ENCODE measurements around the gene GALNT15.

The GALNT15 gene

DNA sequence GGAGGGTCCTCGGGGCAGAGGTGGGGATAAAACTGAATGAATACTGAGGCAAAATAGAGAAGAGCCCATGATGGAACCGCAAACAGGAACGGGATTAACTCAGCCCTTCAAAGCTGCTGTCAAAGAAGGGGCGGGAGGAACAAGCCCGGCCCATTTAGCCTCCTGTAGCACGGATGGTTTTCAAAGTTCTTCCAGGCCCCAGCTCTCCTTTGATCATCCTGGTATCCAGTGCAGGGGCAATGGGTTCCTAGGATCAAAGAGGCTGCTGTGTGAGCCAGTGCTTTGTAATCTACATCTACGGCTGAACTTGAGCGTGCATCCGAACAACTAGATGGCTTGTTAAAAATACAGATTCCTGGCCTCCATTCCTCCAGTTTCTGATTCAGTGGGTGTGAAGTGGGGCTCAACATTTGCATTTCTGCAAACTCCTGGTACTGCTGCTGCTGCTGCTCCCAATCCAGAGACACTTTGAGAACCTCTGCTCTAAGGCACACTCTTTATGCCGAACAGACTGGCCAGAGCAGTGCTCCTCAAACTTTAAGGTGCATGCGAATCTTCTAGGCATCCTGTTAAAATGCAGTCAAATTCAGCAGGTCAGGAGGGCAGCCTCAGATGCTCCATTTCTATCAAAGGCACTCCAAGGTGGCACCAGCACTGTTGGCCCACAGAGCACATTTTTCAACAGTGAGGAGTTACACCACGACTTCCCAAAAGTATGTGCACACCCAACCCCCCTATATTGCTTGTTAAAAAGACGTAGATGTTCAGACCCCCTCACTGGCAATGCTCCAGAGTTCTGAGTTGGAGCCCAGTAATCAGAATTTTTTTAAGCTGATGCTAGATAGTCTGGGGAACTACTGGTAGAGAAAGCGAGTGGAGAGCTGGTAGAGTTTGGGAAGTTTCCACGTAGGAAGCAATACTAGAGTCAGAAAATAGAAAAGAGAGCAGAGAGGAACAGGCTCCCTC, 5.6 kb downstream of the GALNT15 start:
- TF ChIP-seq POLR2A (IDR thresholded peaks at IDR 0.05; ENCODE audit: low read depth, low read length) (no peak), POLR2AphosphoS5 (IDR thresholded peaks at IDR 0.05; ENCODE audit: low read depth, low read length) (no peak), TAF1 (IDR thresholded peaks at IDR 0.05; ENCODE audit: borderline replicate concordance, low read depth, low read length) (no peak)
- DNase-seq (ENCODE audit: insufficient read length) (no peak), FAIRE-seq (no peak)

DNA sequence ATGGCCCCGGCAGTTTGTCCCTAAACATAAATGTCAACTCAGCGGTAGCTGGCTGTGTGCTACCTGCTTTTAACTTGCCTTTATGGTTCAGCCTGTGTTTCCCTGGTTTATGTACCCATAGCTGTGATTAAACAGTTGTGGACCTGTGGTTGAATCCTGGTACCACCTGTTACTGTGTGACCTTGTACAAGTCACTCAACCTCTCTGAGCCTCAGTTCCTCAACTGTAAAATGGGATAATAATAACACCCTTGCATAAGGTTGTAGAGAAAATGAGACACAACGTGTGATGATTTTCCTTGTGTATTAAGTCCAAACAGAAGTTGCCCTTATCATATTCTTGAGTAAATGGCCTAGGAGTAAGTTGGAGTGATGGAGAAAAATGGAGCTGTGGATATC, 6.3 kb downstream of the GALNT15 start:
- FAIRE-seq (no peak), DNase-seq (ENCODE audit: insufficient read length) (no peak)
- TF ChIP-seq POLR2A (IDR thresholded peaks at IDR 0.05; ENCODE audit: low read depth, low read length) (no peak), TAF1 (IDR thresholded peaks at IDR 0.05; ENCODE audit: borderline replicate concordance, low read depth, low read length) (no peak), POLR2AphosphoS5 (IDR thresholded peaks at IDR 0.05; ENCODE audit: low read depth, low read length) (no peak)

DNA sequence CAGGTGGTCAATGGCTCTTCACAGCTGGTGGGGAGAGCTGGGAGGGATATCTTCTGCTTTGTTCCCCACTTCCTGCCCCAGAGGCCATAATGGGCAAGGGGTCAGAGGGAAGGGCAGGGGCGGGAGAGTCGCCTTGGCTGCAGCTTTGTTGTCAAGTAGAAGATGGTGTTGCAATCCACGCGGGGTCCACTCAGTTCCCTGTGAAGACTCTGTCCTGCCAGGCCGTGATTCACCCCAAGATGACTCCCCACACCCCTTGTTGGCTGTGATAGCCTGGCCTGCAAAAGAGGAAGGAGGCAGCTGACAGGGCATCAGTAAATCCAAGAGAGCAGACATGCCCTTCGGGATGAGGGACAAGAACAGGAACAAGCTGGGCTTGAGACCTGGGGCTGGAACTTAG, 6.9 kb downstream of the GALNT15 start:
- no peak for DNase-seq (ENCODE audit: insufficient read length)
- FAIRE-seq = no peak
- no peak for TF ChIP-seq POLR2A (IDR thresholded peaks at IDR 0.05; ENCODE audit: low read depth, low read length)
- TF ChIP-seq POLR2AphosphoS5 (IDR thresholded peaks at IDR 0.05; ENCODE audit: low read depth, low read length) = no peak
- no peak for TF ChIP-seq TAF1 (IDR thresholded peaks at IDR 0.05; ENCODE audit: borderline replicate concordance, low read depth, low read length)

DNA sequence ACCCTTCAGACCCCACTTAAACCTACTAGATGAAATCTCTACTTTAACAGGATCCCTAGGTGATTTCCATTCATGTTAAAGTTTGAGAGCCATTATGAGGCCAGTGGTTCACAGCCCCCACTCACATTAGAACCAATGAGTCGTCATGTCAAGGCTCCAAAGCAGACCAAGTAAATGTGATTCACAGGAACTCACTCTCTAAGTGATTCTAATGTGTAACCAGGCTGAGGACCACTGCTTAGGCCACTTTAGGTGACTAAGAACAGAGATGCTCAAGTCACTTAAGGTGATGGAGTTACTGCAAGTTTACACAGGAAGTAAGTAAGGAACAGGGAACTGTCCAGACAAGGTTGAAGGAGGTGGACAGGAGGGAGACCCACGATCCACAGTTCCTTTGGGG, 7.7 kb downstream of the GALNT15 start:
- TF ChIP-seq POLR2AphosphoS5 (IDR thresholded peaks at IDR 0.05; ENCODE audit: low read depth, low read length) (no peak), POLR2A (IDR thresholded peaks at IDR 0.05; ENCODE audit: low read depth, low read length) (no peak), TAF1 (IDR thresholded peaks at IDR 0.05; ENCODE audit: borderline replicate concordance, low read depth, low read length) (no peak)
- no peak for DNase-seq (ENCODE audit: insufficient read length)
- FAIRE-seq = no peak

DNA sequence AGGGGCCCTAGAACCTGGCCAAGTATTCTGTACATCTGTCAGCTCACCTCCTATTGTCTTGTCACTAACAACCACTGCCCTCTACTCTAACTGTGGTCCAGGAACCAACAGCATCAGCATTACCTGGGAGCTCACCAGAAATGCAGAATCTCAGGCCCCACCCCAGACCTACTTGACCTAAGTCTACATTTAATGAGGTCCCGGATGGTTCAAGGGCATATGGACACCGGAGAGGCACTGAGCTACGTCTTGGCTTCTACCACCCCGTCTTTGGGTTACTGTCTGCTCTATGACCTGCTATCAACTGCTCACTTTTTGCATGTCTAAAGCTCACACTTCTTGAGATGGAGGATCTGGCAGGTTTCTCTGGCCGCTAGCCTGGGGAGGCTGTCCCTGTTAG, 8.1 kb downstream of the GALNT15 start:
- DNase-seq (ENCODE audit: insufficient read length) (no peak), FAIRE-seq (no peak)
- TF ChIP-seq POLR2AphosphoS5 (IDR thresholded peaks at IDR 0.05; ENCODE audit: low read depth, low read length) = no peak
- TF ChIP-seq POLR2A (IDR thresholded peaks at IDR 0.05; ENCODE audit: low read depth, low read length) = no peak
- no peak for TF ChIP-seq TAF1 (IDR thresholded peaks at IDR 0.05; ENCODE audit: borderline replicate concordance, low read depth, low read length)

DNA sequence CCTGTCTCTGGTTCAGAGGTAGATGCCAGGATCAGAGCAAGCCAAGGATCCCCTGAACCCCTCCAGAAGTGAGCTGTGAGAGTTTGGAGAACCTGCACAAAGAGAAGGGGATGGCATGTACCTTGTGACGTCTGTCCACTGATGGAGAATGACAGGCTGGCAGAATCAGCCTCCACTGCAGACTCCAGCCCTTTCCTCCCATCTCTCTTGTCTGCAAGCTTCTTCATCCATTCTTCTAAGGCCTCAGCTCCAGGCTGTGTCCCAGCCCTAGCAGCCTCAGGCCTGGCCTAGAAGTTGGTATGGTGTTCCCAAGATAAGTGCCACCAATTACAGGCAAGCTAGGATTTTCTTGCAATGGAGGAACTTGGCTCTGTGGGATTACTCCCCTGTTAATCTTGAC, 8.6 kb downstream of the GALNT15 start:
- DNase-seq (ENCODE audit: insufficient read length) (no peak), FAIRE-seq (no peak)
- no peak for TF ChIP-seq TAF1 (IDR thresholded peaks at IDR 0.05; ENCODE audit: borderline replicate concordance, low read depth, low read length)

DNA sequence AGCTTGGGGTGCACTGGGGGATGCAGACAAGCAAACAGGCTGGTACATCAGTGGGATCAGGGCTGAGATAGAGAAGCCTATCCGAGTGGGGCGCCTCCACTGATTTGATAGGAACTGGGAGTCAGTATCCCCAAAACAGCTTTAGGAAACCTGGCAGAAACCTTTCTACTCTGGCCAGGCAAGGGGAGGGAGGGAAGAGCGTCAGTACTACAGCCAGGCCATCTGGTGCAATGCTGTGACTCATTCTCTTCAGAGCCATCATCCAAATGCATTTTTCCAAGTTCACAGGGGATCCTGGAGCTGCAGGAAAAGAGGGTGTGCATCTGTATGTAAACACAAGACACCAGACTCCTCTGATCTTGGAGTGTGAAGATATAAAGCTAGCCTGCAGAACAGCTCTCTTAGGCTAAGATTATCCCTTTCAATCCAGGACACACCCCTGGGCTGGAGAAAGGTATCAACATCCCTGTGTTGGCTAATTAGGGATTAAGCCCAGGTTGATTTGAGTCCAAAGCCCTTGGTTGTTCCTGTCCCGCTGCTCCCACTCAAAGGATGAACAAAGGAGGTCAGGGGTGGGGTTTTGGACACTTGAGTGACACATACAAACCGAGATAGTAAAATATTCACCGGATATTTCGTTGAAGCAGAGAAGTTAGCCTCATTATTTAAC, 9.3 kb downstream of the GALNT15 start:
- TF ChIP-seq TAF1 (IDR thresholded peaks at IDR 0.05; ENCODE audit: borderline replicate concordance, low read depth, low read length) (no peak), POLR2AphosphoS5 (IDR thresholded peaks at IDR 0.05; ENCODE audit: low read depth, low read length) (no peak), POLR2A (IDR thresholded peaks at IDR 0.05; ENCODE audit: low read depth, low read length) (no peak)
- FAIRE-seq (no peak), DNase-seq (ENCODE audit: insufficient read length) (no peak)

DNA sequence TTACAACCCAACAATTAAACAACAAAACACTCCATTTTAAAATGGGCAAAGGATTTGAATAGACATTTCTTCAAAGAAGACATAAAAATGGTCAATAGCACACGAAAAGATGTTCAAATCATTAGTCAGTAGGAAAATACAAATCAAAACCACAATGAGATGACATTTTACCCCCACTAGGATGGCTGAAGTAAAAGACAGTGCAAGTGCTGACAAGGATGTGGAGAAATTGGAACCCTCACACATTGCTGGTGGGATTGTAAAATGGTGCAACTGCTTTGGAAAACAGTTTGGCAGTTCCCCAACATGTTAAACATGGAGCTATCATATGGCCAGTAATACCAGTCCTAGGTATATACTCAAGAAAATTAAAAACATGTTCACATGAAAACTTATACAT, 11.6 kb downstream of the GALNT15 start:
- no peak for DNase-seq (ENCODE audit: insufficient read length)
- FAIRE-seq = no peak
- TF ChIP-seq POLR2A (IDR thresholded peaks at IDR 0.05; ENCODE audit: low read depth, low read length) = no peak
- no peak for TF ChIP-seq TAF1 (IDR thresholded peaks at IDR 0.05; ENCODE audit: borderline replicate concordance, low read depth, low read length)
- no peak for TF ChIP-seq POLR2AphosphoS5 (IDR thresholded peaks at IDR 0.05; ENCODE audit: low read depth, low read length)

DNA sequence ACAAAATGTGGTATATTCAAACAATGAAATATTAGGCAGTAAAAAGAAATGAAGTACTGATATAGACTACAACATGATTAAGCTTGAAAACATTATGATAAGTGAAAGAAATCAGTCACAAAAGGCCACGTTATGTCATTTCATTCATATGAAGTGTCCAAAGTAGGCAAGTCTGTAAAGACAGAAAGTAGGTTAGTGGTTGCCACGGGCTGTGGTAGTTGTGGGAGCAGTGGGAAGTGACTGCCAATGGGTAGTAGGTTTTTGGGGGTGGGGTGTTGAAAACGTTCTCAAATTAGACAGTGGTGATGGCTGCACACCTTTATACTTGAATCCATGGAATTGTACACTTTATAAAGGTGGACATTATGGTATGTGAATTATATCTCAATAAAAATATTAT, 12.1 kb downstream of the GALNT15 start:
- DNase-seq (ENCODE audit: insufficient read length) = no peak
- peak; percentile 42 for FAIRE-seq
- TF ChIP-seq POLR2A (IDR thresholded peaks at IDR 0.05; ENCODE audit: low read depth, low read length) = no peak
- no peak for TF ChIP-seq TAF1 (IDR thresholded peaks at IDR 0.05; ENCODE audit: borderline replicate concordance, low read depth, low read length)
- TF ChIP-seq POLR2AphosphoS5 (IDR thresholded peaks at IDR 0.05; ENCODE audit: low read depth, low read length) = no peak

DNA sequence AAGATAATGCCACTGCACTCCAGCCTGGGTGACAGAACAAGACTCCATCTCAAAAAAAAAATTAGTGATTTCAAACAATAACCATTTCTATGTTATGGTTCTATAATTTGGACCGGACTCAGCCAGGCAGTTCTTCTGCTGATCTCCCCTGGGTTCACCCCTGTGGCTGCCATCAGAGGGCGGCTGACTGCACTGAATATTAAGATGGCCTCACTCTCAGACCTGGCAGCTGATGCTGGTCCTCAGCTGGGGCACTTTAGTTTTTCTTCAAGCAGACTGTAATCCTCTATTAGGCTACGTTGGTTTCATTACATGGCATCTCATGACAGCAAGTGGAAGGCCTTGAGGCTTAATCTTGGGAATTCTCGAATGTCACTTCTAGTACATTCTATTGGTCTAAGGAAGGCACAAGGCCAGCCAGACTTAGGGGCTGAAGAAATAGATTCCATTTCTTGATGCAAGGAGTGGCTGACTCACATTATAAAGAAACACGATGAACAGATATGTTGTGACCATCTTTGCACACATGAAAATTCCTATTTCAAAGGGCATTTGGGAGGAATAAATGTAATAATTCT, 12.8 kb downstream of the GALNT15 start:
- no peak for TF ChIP-seq POLR2A (IDR thresholded peaks at IDR 0.05; ENCODE audit: low read depth, low read length)
- no peak for TF ChIP-seq TAF1 (IDR thresholded peaks at IDR 0.05; ENCODE audit: borderline replicate concordance, low read depth, low read length)
- TF ChIP-seq POLR2AphosphoS5 (IDR thresholded peaks at IDR 0.05; ENCODE audit: low read depth, low read length) = no peak
- no peak for FAIRE-seq
- no peak for DNase-seq (ENCODE audit: insufficient read length)

DNA sequence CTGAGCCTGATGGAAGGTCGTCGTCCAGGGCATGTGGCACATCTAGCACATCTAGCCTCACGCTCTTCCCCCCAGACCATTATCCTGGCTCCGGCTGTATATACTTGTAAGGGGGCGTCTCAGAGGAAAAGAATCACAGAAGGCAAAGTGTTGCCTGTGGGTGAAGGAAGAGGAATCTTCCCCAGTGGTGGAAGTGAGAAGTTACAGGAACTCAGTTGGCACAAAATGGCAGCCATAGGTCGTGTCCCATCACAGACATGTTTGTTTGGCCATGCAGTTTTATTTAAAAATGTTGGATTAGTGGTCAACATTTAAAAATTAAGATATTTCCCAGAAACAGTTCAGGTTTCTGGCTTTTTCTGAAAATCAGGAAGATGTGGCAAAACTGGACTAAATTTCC, 13.6 kb downstream of the GALNT15 start:
- TF ChIP-seq TAF1 (IDR thresholded peaks at IDR 0.05; ENCODE audit: borderline replicate concordance, low read depth, low read length) (no peak), POLR2AphosphoS5 (IDR thresholded peaks at IDR 0.05; ENCODE audit: low read depth, low read length) (no peak), POLR2A (IDR thresholded peaks at IDR 0.05; ENCODE audit: low read depth, low read length) (no peak)
- FAIRE-seq = no peak

More for the DNA sequence above, 13.6 kb downstream of the GALNT15 start:
- no peak for DNase-seq (ENCODE audit: insufficient read length)

Measured in GM12892 (cell line).